ENCODE data around the gene GALNT2. TPM values are rescaled to one million over a fixed set of nuclear protein-coding genes. Genes with fewer than 3 reads are reported as not detected.

Gene GALNT2
- total and polyA plus RNA-seq, 9 of the 15 experiments (the other 6 are each of a cell fraction or from before 2014, with no cell fraction given): 1.6 to 106 (median 51.9) TPM

GRCh38 chr1:230102472-230102871 lies 35.4 kb downstream of the GALNT2 start (continued):
- TF ChIP-seq ATF3 (IDR thresholded peaks at IDR 0.05) (0 out of 2 replicates have a peak, but pooled peaks have one; percentile 34), ATF3 (CRISPR knock-in tag; conservative IDR thresholded peaks at IDR 0.05) (no peak), ZNF668 (CRISPR knock-in tag; IDR thresholded peaks at IDR 0.05) (no peak), PHB (CRISPR knock-in tag; IDR thresholded peaks at IDR 0.05) (no peak), STAT5B (CRISPR knock-in tag; IDR thresholded peaks at IDR 0.05) (no peak), ZNF384 (IDR thresholded peaks at IDR 0.05; ENCODE audit: low read depth, low read length) (peak; percentile 74), FOSL1 (tag; conservative IDR thresholded peaks at IDR 0.05) (0 out of 2 replicates have a peak, but pooled peaks have one; percentile 30), COPS2 (conservative IDR thresholded peaks at IDR 0.05) (no peak), PKNOX1 (IDR thresholded peaks at IDR 0.05) (peak; percentile 74), ELF2 (CRISPR knock-in tag; IDR thresholded peaks at IDR 0.05) (no peak), ZNF639 (CRISPR knock-in tag; conservative IDR thresholded peaks at IDR 0.05 in 1 of 2, IDR thresholded peaks at IDR 0.05 in 1 of 2) (no peak)

Data from K562 (cell line).